Gastroesophageal sphincter (tissue), 4 donors: ENCODE measurements around the gene ARHGAP23. TPM values are rescaled to one million over a fixed set of nuclear protein-coding genes. Genes with fewer than 3 reads are reported as not detected.

Source experiments
- ATAC-seq: fragments of 150-250 bp; one replicate; pipeline ENCODE4 v1.9.1; 2016; ENCODE audit warnings: mild to moderate bottlenecking, moderate library complexity
- H3K27ac ChIP-seq, 4 donors: fragments of 200-600 bp; sonication (generic) in 3 of 4; 1 replicate in 3 of 4; 2 replicates in 1 of 4; pipeline ENCODE4 v1.5.1; 2016 to 2019
- H3K27me3 ChIP-seq: fragments of 200-600 bp; sonication (generic); one replicate; pipeline ENCODE4 v1.5.1; 2019
- H3K36me3 ChIP-seq, 2 donors: fragments of 200-600 bp; sonication (generic); one replicate each; pipeline ENCODE4 v1.5.1; 2019; ENCODE audit warnings: control low read depth in 1 of 2
- H3K4me1 ChIP-seq, 3 donors: fragments of 200-600 bp; sonication (generic); 1 replicate in 2 of 3; 2 replicates in 1 of 3; pipeline ENCODE4 v1.5.1; 2016 to 2019; ENCODE audit warnings: control low read depth in 2 of 3
- H3K4me3 ChIP-seq, 2 donors: fragments of 200-600 bp; sonication (generic); one replicate each; pipeline ENCODE4 v1.5.1; 2019; ENCODE audit warnings: mild to moderate bottlenecking in 1 of 2, moderate library complexity in 1 of 2
- H3K9me3 ChIP-seq, 3 donors: fragments of 200-600 bp; sonication (generic); one replicate each; pipeline ENCODE4 v1.5.1; 2017 to 2019; ENCODE audit warnings: control low read depth in 2 of 3
- EP300 ChIP-seq: sonication (generic); formaldehyde crosslinking; IDR thresholded peaks from one replicate; pipeline ENCODE4 v1.6.1; 2017; ENCODE audit warnings: antibody characterized with exemption, mild to moderate bottlenecking
- POLR2A ChIP-seq, 2 donors: fragments of 450-650 bp; IDR thresholded peaks; one replicate each; pipeline ENCODE4 v1.6.1; 2017; ENCODE audit warnings: antibody characterized with exemption in 2 of 2, mild to moderate bottlenecking in 2 of 2, moderate library complexity in 1 of 2
- POLR2AphosphoS5 ChIP-seq: sonication (generic); formaldehyde crosslinking; IDR thresholded peaks from one replicate; pipeline ENCODE4 v1.6.1; 2017; ENCODE audit warnings: antibody characterized with exemption
- WGBS, 2 donors: methylation state at CpG; one replicate each; pipeline ENCODE4 v1.1.5; 2018; ENCODE audit warnings: low coverage in 1 of 2; 5-methylcytosine and 5-hydroxymethylcytosine counted together
- total RNA-seq, 4 donors: library from RNA; depleted of rRNA; stranded (reverse); fragments of >200 nt; gene quantifications; one replicate each; pipeline ENCODE4 v1.1.0, GENCODE V29; 2016
- TF ChIP-seq, protein P1 (sequence below), 4 experiments: fragments of 200-600 bp in 2 of 4; fragments of 450-650 bp in 2 of 4; sonication (generic) in 1 of 4; IDR thresholded peaks; one replicate each; pipeline ENCODE4 v1.5.1; 2017 to 2019; ENCODE audit warnings: antibody characterized with exemption in 4 of 4, mild to moderate bottlenecking in 2 of 4, moderate library complexity in 2 of 4

ARHGAP23 gene
- total RNA-seq, 4 donors from 2014 or later, result 45.3 to 132 (median 82.8) TPM

DNA sequence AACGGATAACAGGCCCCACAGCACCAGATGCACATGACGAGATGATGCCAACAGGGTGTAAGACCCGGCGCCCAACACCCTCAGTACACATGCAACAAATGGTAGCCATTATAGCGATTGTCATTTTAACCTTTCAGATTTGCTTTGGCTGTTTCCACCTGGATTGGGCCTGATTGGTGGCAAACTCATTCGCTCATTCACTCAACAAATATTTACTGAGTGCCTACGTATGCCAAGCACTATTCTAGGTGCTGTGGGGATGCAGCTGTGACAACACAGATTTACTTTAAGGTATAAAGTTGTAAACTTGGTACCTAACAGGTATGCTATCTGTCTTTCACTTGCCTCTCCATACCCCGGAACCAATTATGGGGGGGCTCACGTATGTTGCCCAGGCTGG, 110.6 kb downstream of the ARHGAP23 start:
- H3K27me3 ChIP-seq, result peaks cover 73% of the 10 kb centered on the region
- no peaks in the 10 kb centered on the region for H3K9me3 ChIP-seq
- ATAC-seq, result no peak
- no peaks in the 10 kb centered on the region for H3K36me3 ChIP-seq
- no peak overlapping the region for H3K4me3 ChIP-seq
- no peak overlapping the region for H3K27ac ChIP-seq
- WGBS, 2 donors, result 92 to 100% methylated on average over 4 to 8 of the region's 9 CpGs
- no peaks in the 10 kb centered on the region for H3K4me1 ChIP-seq
- no peak for TF ChIP-seq POLR2AphosphoS5

DNA sequence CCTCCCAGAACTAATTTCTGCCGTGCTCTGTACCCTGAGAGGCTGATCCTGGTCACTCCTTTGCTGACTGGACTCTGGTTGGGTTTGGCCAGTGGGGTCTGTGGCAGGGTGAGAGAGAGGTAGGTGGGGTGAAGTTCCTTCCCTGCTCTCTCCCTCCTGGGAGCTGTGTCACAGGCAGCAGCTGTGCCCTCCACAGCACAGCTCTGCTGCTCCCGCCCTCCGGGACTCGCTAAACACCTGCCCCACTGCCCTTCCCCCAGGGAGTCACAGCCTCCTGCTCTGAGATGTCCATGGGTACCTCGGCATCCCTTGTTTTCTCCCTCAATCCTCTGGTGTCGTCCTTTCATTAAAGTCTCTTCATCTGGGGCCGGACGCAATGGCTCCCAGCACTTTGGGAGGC, 111.1 kb downstream of the ARHGAP23 start:
- H3K4me1 ChIP-seq, result no peaks in the 10 kb centered on the region
- TF ChIP-seq POLR2A (IDR thresholded peaks at IDR 0.05), result no peak
- TF ChIP-seq, protein P1, sequence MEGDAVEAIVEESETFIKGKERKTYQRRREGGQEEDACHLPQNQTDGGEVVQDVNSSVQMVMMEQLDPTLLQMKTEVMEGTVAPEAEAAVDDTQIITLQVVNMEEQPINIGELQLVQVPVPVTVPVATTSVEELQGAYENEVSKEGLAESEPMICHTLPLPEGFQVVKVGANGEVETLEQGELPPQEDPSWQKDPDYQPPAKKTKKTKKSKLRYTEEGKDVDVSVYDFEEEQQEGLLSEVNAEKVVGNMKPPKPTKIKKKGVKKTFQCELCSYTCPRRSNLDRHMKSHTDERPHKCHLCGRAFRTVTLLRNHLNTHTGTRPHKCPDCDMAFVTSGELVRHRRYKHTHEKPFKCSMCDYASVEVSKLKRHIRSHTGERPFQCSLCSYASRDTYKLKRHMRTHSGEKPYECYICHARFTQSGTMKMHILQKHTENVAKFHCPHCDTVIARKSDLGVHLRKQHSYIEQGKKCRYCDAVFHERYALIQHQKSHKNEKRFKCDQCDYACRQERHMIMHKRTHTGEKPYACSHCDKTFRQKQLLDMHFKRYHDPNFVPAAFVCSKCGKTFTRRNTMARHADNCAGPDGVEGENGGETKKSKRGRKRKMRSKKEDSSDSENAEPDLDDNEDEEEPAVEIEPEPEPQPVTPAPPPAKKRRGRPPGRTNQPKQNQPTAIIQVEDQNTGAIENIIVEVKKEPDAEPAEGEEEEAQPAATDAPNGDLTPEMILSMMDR (IDR thresholded peaks at IDR 0.05), result no peak
- TF ChIP-seq POLR2AphosphoS5, result no peak
- H3K27me3 ChIP-seq, result peaks cover 73% of the 10 kb centered on the region
- no peaks in the 10 kb centered on the region for H3K36me3 ChIP-seq
- ATAC-seq, result no peak
- 74% methylated on average over 4 of the region's 8 CpGs; no CpG with 5 or more reads in 1 of the 2 donors for whole genome bisulfite sequencing, 2 donors
- H3K4me3 ChIP-seq, result no peak overlapping the region
- H3K9me3 ChIP-seq, result no peaks in the 10 kb centered on the region
- no peak overlapping the region for H3K27ac ChIP-seq

DNA sequence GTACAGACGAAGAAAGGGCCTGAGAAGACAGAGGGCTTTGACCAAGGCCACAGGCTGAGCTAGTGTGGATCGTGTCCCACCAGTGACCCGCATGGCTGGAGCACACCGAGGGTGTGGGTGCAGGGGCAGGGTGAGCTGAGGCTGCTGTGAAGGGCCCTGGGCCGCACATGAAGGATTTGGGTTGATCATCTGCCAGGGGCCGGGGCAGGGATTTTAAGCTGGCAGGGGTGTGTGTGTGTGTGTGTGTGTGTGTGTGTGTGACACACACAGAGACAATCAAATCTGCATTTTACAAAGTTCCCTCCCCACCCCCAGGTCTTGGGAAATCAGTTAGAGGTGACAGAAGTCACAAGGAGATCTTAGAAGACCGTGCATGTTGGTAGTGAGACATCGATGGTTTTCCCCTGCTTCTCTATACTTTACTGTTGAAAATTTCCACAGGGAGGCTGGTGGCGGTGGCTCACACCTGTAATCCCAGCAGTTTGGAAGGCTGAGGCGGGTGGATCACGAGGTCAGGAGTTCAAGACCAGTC, 112.3 kb downstream of the ARHGAP23 start:
- TF ChIP-seq EP300 (no peak), POLR2AphosphoS5 (no peak), POLR2A (IDR thresholded peaks at IDR 0.05) (no peak)
- TF ChIP-seq, protein P1 (IDR thresholded peaks at IDR 0.05), result no peak
- 71% methylated on average over 4 of the region's 11 CpGs; no CpG with 5 or more reads in 1 of the 2 donors for whole genome bisulfite sequencing, 2 donors
- H3K4me3 ChIP-seq, result no peak overlapping the region
- H3K36me3 ChIP-seq, result no peaks in the 10 kb centered on the region
- H3K27me3 ChIP-seq, result peaks cover 77% of the 10 kb centered on the region
- no peaks in the 10 kb centered on the region for H3K9me3 ChIP-seq
- ATAC-seq, result no peak
- H3K27ac ChIP-seq, result no peak overlapping the region
- H3K4me1 ChIP-seq, result no peaks in the 10 kb centered on the region

DNA sequence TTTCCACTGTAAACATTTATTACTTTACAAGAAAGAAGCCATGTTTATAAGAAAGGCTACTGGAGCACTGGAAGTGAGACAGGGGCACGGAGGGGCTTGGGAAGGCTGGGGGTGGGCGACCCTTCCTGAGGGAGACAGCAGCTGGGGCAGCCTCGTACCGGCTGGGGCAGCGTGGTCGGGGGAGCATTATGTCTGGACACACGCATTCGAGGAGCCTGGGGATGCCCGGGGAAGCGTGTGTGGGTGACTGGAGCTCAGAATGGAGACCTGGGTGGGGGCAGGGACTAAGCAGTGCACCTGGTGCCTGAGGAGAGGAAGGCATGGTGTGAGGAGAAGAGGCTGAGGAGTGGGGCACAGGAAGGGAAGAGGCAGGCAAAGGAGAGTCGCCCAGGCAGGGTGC, 113.0 kb downstream of the ARHGAP23 start:
- Histone ChIP-seq H3K4me3 (no peak overlapping the region), H3K36me3 (no peaks in the 10 kb centered on the region), H3K27me3 (peaks cover 77% of the 10 kb centered on the region), H3K27ac (no peak overlapping the region), H3K9me3 (no peaks in the 10 kb centered on the region), H3K4me1 (no peaks in the 10 kb centered on the region)
- 59 to 76% methylated on average over 10 to 11 of the region's 11 CpGs for WGBS, 2 donors
- TF ChIP-seq, protein P1 (IDR thresholded peaks at IDR 0.05), result no peak
- no peak for TF ChIP-seq POLR2A (IDR thresholded peaks at IDR 0.05)
- ATAC-seq, result no peak

DNA sequence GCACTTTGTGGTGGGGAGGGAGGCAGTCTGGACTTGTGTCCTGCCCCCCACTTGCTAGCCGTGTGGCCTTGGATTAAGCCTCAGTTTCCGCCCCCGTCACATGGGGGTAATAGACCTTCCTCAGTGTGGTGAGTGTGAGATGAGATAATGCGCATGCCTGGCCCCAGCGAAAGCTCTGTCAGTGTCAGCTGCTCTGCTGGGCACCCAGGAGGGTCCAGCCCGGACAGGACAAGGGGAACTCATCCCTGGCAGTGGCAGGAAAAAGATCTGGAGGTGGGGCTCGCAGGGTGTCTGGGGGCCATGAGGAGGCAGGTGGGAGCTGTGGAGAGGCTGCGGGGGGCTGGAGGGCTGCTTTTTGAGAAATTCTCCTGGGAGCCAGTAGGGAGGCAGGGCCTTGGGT, 114.0 kb downstream of the ARHGAP23 start:
- H3K4me3 ChIP-seq, result no peak overlapping the region
- H3K9me3 ChIP-seq, result no peaks in the 10 kb centered on the region
- 100% methylated on average over 1 of the region's 8 CpGs for WGBS, 2 donors
- ATAC-seq, result no peak
- TF ChIP-seq POLR2AphosphoS5, result no peak
- TF ChIP-seq, protein P1 (IDR thresholded peaks at IDR 0.05), result no peak
- no peak for TF ChIP-seq EP300
- TF ChIP-seq POLR2A (IDR thresholded peaks at IDR 0.05), result no peak
- H3K4me1 ChIP-seq, result no peaks in the 10 kb centered on the region
- no peak overlapping the region for H3K27ac ChIP-seq
- peaks cover 77% of the 10 kb centered on the region for H3K27me3 ChIP-seq
- H3K36me3 ChIP-seq, result no peaks in the 10 kb centered on the region
